GM18519 (cell line): ENCODE data around the gene CNTNAP5.
A peak's percentile ranks its signal among the peaks of the same experiment; 100 is the strongest.

ENCODE experiments used
- ATAC-seq: cut with Tn5 transposase; IDR thresholded peaks from one replicate; pipeline ENCODE4 v1.9.1; 2021; ENCODE audit warnings: mild to moderate bottlenecking, moderate library complexity; ENCODE audit not compliant: unreplicated experiment, low FRiP score

The CNTNAP5 gene

DNA sequence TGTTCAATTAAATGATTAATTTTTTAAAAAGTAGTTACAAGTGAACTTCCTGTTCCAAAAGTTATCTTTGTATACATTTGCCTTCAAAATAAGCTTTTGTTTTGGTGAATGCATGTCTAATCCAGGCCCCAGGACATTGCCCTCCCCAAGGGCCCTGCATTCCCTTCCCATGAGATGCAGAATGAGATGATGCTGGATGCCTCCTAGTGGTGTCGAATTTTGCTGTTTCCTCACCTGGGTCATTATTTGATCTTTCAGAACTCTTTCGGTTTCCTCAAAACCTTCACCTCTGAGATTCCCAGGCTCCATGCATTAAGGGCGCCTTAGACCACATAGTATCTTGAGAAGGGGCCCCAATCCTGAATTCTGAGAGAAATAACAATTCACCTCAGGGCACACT is 728.8 kb downstream of the CNTNAP5 start:
- no peak for ATAC-seq

DNA sequence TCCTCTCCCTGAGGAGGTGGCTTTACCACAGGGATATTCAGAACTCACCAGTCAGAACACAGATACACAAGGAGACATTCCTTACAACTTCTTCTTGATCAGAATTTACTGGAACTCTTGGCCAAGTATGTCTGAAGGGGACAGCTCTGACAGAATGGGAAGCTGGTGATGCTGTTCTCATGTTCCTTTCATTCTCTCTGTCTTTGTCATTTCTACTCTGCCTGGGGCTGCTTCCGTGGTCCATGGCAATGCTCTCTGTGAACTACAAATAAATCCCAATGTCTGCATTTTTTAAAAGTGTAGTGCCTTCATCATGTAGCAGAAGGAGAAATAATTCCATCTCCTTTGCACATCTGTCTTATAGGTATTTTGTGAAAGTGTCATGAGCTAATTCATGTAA is 730.3 kb downstream of the CNTNAP5 start:
- no peak for ATAC-seq

DNA sequence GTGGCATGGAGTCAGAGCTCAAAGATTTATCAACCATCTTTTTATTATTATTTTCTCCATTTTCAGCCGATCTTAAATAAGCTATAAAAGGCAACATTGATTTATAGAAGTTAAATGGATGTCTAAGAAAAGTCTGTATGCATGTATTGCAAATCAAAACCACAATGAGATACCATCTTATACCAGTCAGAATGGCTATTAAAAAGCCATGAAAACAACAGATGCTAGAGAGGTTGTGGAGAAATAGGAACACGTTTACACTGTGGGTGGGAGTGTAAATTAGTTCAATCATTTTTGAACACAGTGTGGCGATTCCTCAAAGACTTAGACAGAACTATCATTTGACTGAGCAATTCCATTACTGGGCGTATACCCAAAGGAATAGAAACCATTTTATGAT is 731.0 kb downstream of the CNTNAP5 start:
- no peak for ATAC-seq

DNA sequence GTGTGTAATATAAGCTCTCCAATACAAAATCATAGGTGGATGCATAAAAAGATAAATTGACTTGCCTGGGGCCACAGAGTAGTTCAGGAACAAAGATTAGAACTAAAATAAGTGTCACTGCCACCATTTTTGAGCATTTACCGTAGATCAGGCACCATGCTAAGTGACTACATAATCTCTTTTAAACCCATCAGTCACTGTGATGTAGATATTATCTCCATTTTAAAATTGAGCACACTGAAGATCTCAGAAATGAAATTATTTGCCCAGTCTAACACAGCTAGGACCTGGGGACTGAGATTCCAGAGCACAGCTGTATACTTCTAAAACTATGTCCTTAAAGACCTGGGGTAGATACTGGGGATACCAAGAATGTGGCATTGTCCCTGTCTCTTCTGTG is 737.3 kb downstream of the CNTNAP5 start:
- ATAC-seq, result no peak

DNA sequence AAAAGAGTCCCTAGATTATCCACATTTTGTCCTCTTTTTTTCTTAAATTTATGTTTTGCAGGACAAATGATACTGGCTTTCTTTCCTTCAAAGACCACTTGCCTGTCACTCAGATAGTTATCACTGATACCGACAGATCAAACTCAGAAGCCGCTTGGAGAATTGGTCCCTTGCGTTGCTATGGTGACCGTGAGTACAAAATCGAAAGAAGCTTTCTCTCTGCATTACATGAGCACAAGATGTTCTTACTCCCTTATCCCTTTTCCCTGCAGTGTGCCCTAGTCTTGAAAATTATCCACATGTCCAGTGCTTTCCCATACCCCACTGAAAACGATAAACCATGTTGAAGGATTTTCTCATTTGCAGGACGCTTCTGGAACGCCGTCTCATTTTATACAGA is 738.5 kb downstream of the CNTNAP5 start:
- no peak for ATAC-seq

DNA sequence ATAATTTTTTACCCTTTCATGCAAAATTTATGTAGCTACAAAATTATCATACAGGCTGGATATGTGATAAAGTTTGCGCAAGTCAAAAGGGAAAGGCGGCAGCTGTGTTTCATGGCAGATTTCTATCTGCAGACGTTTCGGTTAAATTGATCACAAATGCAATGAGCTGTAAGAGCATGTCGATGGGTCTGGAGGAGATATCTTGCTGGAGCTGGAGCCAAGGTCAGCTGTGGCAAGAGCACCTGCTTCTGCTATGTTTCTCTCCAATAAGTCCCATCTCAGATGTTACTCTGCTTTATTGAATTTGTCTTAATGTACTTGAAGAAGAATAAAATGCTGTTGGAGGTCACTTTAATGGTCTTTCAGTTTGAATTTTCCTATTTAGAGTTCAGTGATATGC is 749.7 kb downstream of the CNTNAP5 start:
- ATAC-seq, result no peak

DNA sequence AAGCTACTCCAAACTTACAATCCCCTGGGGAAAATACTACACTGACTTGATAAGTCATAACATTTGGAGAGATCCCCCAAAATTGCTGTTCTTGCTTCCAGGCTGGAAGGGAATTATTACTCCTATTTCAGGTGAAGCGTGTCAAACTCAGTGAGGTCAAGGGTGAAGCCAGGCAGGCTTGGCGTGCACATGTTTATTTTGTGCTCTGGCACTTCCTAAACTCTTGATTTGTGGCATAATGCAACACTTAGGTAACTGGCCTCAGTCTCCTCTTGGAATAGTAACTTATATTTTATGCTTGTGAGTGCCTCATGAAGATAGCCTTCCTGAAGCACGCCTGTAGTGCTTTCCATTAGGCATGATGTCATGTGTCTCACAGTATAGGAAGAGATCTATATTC is 751.2 kb downstream of the CNTNAP5 start:
- no peak for ATAC-seq

DNA sequence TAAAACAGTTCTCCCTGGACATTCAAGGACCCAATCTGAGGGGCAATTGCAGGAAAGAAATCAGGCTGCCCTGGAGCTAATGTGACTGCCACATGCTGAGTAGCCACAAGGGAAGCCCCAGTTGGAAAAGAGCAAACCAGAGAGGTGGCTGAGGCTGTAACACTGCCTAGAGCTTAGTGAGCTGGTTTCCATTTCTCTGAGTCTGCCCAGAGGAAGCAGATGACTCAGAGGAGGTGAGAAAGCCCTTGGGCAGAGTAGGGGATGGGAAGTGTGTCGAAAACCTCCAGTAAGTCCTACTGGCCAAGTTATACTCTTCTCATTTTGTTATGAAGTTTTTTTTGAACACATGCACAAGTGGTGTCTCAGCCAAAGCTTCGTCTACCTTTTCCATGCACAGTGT is 753.0 kb downstream of the CNTNAP5 start:
- ATAC-seq, result no peak

DNA sequence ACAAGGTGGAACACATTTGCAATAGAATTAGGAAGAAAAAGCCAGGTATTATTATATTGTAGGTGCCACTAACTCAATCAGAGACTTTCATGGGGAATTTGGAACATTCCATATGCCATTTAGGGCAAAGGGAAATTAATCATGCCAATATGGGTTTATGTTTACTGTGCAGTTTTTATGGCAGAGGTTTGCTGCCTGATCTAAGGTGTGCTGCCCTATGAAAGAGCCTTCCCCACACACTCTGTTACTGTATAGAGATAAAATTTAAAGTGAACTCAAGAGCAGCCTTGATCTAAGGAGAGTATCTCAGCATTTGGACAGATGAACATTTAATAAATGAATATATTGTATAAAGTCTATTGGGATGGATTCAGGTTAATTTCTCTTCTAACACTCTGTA is 771.6 kb downstream of the CNTNAP5 start:
- ATAC-seq, result no peak

DNA sequence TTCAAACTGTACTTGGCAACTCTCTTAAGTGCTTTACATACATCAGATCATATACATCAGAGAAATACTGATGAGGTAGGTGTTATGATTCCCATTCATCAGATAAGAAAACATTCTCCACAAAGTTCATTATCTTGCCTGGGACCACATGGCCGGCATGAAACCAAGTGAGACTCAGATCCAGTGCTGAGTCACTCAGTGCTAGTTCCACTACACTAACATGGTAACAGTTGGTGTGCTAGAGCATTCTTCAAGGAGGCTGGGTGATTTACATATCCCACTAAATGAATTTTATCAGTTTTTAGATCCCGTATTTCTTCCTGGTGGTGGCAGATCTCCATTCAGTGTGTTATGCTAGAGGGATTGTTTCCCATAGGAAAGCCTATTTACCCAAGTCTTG is 772.0 kb downstream of the CNTNAP5 start:
- no peak for ATAC-seq

DNA sequence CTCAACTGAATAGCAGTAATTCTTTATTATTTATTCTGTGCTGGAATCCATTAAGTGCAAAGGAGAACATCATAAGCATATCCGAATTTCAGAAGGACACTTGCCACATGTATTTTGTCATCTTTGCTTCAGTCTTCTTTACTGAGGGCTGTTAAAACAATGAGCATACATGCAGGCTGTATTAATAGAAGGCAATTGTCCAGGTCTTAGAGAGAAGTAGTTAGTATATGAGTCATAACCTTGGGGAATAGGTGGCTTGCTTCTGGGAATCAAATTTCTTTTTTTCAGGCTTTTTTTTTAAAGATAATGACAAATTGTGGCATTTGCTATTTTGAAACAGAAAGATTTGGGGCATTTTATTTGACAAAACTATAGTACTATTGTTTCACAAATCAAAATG is 773.5 kb downstream of the CNTNAP5 start:
- ATAC-seq, result no peak

DNA sequence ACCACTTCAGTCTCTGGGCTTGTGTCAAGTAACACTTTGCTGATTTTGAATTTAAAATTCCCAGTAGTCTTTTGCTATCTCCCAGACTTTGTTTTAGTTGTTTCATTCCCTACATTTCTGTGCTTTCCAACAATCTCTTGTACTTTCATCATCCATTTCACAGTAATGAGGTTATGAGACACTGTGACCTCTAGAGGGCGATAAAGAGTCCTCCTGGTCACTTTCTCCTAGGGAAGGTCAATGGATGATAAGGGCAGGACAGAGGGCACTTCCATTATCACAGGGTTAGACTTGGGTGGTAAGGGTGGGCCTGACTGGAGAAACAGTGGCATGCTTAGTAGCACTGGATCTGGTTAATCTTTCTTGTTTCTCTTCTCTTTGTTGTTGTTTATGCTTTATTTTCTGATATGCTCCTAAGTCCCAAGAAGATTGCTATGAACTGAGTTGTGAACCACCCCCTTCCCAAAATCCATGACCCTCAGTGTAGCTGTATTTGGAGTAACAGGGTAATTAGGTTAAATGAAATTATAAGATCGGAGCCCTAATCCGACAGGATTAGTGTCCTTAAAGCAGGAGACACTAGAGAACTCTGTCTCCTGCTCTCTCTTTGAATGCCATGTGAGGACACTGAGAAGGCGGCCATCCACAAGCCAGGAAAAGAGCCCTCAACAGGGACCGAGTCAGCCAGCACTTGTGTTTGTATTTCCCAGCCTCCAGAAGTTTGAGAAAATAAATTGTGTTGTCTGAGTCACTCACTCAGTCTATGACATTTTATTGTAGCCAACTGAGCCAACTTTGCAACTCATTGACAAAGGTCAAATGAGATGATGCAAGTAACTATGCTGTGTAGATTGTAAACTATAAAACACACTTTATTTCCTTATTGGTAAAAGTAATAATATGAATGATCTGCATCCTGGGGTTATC is 779.2 kb downstream of the CNTNAP5 start:
- ATAC-seq, result peak; percentile 57

DNA sequence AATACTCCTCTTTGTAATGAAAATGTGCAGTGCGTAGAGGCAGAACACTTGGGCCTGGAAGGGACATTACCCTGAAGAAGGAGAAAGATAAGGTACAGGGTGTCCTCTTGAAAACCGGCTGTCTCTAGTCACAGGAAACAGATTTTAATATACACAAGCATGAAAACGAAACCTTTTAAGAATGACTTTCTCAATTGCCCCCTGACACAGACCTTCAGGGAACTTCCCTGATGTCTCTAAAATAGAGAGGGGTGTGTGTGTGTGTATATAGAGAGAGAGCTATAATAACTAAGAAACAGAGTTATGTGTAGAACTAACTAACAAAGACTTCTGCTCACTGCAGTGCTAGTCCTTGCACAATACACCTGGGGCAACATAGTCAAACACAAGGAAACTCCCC is 780.0 kb downstream of the CNTNAP5 start:
- ATAC-seq, result peak; percentile 55

DNA sequence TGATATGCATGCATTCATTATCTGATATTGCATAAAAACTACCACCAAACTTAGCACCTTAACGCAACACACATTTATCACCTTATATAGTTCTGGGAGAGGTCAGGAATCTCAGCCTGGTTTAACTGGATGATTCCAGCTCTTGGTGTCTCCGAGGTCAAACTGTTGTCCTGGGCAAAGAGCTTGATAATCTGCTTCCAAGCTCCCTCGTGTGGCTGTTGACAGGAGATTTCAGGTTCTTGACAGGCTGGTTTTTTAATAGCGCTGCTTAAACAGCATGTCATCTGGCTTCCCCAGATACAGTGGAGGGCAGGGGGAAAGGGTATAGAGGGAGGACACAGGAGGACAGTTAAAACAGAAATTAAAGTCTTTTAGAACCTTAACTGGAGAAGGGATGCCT is 785.0 kb downstream of the CNTNAP5 start:
- ATAC-seq, result no peak

DNA sequence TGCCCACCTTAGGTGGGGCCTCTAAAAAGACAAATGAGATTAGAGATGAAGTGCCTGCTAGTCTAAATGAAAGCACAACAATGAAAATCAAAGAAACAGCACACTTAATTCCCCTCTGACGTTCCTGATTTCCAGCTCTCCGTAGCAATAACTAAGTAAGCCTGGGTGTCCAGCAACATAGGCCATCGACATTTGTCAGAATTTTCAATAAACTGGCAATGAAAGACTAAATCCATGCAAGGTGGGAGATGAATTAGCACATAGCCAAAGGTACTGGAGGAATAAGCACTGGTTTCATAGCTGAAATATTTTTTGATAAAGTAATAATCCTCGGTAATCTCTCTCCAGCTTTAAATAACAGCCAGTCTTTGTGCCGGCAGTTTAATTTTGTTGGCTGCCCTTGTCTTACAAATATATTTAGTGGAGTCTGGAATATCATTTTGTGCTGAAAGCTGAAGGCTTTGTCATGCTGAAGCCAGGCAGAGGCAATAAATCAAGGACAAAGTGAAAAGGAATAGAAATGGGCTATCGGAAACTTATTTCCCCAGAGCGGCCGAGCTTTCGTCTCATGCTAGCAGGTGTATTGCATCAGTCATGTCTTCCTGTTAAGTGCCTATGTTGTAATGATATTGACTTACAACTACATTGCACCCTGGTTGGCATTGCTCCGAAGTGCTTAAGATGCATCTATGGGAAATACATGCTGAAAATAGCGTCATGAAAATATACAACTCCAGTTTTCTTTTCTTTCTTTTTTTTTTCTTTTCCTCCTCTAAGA is 790.1 kb downstream of the CNTNAP5 start:
- ATAC-seq, result no peak

DNA sequence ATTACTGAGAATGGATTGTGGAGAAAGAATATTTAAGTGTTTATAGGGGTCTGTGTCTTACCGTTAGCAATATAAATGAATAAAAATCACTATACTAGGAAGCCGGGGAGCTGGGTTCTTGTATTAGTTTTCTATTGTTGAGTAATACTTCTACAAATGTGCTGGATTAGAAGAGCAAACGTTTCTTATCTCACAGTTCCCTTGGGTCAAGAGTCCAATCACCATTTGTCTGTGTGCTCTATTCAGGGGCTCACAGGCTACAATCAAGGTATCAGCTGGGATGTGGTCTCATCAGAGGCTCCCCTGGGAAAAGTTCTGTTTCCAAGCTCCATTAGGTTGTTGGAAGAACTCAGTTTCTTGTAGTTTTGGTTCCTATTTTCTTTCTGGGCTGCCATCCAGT is 790.9 kb downstream of the CNTNAP5 start:
- no peak for ATAC-seq

DNA sequence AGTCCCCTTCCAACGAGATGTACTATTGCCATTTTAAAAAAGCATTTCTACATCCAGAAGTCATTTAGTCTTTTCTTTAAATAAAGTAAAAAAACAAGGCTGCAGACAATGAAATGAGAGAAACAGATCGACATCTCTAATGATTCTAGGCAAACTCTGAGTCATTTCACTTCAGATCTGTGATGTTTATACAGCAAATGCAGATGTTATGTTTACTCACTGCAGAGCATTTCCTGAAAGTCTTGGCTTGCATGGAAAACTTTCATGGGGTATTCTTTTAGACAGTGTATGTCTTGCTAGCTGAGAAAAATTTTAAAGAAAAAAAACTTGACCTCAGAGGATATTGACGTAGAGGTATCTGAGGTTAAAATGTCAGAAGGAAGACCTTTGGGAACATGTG is 797.4 kb downstream of the CNTNAP5 start:
- no peak for ATAC-seq

DNA sequence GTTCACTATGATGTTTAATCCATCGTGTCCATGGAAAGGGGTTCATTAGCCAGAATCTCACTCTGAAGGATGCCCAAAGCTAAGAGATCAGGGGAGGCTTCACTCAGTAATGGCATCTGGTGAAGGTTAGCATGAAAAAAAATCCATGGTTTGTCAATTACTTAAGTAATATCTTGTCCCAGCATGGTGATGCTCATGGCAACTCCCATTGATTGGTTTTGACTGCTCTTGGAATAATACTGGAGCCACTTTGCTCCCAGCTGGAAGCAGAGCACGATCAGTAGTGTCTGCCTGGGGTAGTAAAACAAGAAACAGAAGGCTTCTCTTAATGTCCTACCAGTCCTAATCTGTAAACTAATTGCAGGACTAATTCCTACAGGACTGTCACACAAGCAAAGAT is 799.4 kb downstream of the CNTNAP5 start:
- ATAC-seq, result no peak

DNA sequence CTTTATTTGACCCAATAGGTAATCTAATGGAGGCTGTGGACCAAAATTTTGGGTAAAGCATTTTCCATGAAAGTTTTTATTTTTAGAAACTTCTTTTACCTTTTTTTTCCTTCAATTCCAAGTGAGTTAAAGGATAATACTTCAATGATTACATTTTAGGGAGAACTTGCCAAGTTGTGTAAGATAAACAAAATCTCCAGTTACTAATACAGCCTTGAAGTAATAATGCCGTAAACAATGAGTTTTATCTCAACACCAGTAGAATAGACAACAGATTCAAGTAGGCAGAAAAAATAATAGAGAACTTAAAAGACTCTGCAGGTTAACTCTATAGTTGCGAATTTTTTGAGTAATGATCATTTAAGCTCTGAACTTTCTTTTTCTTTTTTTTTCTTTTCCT is 807.4 kb downstream of the CNTNAP5 start:
- no peak for ATAC-seq

DNA sequence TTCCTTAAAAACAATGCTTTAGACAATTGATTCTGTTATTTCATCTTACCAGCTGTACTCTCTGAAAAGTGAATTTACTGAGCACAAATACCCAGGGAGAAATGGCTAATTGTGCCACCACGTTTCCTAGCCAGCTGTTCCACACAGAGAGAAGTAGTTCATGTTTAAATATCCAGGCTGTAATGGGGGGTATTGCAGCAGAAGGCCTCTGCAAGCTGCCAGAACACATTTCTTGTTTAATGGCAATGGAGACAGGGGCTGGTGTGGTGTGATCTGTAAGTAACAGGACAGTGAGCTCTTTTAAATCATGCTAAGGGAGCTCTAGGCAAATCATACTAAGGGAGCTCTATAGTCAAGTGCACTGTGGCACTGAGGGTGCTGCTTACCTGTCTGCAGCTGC is 809.2 kb downstream of the CNTNAP5 start:
- ATAC-seq, result no peak

DNA sequence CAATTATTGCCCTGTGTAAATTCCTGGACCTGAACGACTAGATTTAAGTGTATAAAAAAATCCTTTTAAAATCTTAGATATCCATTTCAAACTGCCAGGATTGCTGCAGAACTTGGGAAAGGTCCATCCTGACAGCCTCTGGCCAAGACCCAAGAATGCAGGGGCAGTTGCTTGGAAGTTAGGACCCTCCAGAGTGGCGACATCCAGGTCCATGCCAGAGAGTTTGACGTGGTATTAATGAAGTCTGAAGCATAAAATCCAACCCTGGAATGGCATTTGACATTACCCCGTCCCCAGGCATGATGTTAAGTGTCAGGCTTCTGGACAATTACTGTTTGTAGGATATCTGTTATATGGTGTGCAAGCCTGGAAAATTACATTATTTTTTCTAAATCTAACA is 810.2 kb downstream of the CNTNAP5 start:
- ATAC-seq, result no peak

DNA sequence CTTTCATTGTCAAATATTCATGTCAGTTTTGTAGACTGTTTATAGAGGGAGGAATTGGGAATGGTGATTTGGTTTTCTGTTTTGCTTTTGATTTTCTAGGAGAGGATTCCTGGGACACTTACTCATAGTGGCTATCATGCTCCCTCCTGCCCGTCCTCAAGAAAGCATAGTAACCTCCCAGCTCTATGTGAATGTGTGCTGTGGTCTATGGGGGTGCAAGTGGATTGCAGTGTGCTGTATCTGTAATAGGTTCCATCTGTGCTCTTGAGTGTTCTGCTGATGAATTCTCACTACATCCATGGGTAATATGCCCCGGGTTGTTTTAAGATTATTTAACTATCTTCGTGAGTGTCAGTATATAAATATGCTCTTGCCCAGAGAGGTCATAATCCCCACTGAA is 811.3 kb downstream of the CNTNAP5 start:
- ATAC-seq, result no peak
